Breast epithelium (tissue), 3 donors: Measurements from ENCODE around the gene BABAM1.

ENCODE experiments used
- CTCF ChIP-seq, 3 donors: fragments of 450-650 bp; IDR thresholded peaks; one replicate each; pipeline ENCODE4 v1.5.1; 2016 to 2017; ENCODE audit warnings: antibody characterized with exemption in 3 of 3, mild to moderate bottlenecking in 3 of 3, moderate library complexity in 3 of 3
- POLR2A ChIP-seq: fragments of 450-650 bp; IDR thresholded peaks from one replicate; pipeline ENCODE4 v1.6.1; 2016; ENCODE audit warnings: antibody characterized with exemption, mild to moderate bottlenecking, moderate library complexity
- POLR2AphosphoS5 ChIP-seq, 3 donors: sonication (generic); formaldehyde crosslinking; IDR thresholded peaks; one replicate each; pipeline ENCODE4 v1.6.1; 2017; ENCODE audit warnings: antibody characterized with exemption in 3 of 3

- TF ChIP-seq CTCF (IDR thresholded peaks at IDR 0.05) (no peak), POLR2A (no peak), POLR2AphosphoS5 (IDR thresholded peaks at IDR 0.05) (peak in 1 of 3 donors; percentile 35)
Observed at GRCh38 chr19:17325881-17326594, 58.8 kb downstream of the BABAM1 start.
